NCI-H2081 (cell line): ENCODE results near the gene EXOC6B.
"Not testable (repeated sequence)": the region's sequence is repeated elsewhere in the genome, so short reads cannot be mapped to it uniquely, and the experiment has no call there.

Experiments used
- DNase-seq, 2 experiments: peaks; one replicate each; lab custom pipeline; 2025; lab: John Stamatoyannopoulos, UW

EXOC6B gene

DNA sequence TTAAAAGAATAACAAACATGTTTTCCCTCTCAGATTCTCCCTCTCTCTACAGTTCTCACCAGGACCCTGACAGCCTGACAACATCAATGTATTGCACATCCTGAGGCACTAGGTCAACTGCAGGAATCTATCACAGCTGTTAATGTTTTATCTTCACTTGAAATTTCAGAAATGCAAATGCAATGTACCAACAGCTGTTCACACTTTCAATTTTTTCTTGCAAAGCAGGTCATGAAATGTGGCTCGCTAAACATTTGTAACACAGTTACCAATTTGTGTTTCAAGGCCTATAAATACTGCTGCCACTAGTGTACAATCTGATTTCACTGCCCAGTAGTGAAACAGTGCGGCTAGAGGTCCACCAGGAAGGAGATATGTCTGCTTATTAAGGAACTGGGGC is 147.8 kb downstream of the EXOC6B start:
- no peak for DNase-seq

DNA sequence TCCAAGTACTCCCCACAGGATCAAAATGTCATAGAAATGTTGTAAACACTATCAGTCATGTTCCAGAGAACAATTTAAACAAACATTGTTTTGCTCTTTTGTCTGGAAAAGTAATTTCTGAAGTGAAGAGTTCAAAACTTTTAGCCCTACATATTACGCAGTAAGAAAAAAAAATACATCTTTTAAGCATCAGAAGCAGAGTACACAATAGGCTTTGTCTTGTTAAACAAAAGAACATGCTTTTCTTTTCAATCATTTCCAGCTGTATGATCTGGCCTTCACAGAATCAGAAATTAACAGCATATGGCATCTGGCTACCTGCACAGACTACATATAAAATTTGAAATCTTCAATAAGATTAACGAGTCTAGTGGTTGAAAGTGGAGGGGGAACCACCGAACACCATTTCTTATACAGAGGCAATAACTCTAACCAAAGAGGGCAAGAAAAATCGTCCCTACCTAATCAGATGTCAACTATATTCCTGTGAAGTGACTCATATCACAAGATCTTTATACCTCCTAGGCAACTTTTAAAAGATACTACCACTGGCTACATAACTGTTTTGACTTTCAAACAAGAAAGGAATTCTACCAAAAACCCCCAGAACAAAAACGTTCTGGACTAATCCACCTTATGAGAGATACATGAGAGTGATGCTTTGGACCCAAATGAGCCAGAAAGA is 149.3 kb downstream of the EXOC6B start:
- DNase-seq = no peak

DNA sequence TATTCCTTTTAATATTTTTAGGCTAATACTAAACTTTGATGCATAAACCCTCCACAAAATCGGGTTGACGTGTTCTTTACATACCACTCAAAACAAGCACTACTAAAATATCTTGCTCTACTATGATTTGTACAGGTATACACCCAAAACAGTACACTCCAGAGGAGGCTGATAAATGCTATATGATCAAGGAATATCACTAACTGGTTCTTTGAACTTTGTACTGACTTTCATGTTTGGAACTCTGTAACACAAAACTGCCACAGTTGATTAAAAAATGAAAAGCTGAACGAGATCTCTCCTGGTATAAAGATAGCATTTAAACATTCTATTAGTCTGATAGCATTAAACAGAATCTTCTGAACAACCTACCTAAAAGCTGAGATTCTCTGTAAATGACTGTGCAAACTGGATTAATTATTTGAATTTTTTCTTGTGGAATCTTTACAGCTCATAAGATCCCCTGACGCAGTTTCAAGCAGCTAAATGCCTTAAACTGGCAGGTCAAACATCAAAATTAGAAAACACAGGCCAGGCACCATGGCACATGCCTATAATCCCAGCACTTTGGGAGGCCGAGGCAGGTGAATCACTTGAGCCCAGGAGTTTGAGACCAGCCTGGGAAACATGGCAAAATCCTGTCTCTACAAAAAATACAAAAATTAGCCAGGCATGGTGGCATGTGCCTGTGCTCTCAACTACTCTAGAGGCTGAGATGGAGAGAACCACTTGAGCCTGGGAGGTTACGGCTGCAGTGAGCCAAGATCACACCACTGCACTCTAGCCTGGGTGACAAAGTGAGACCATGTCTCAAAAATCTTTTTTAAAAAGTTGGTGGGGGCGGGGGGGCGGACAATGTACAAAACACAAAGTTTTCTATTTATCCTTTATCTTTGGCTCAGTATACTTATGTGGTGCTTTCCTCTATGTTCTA is 150.6 kb downstream of the EXOC6B start:
- DNase-seq = no peak

DNA sequence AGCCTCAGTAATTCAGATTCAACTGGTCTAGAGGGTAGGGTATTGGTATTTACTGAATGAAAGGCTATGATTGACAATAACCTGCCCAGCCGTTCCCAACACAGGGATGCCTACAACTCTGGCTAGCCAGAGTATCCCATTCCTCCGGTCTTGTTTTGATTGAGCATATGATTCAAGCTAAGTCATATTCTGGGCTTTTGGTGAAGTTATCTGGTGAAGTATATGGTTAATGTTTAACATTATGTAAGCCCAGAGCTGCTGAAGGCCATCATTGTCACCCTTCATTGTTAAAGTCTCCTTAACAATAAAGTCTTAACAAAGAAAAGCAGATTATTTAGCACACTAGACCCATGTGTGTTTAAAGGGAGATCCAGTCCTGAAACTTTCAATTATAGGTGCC is 152.6 kb downstream of the EXOC6B start:
- no peak for DNase-seq

DNA sequence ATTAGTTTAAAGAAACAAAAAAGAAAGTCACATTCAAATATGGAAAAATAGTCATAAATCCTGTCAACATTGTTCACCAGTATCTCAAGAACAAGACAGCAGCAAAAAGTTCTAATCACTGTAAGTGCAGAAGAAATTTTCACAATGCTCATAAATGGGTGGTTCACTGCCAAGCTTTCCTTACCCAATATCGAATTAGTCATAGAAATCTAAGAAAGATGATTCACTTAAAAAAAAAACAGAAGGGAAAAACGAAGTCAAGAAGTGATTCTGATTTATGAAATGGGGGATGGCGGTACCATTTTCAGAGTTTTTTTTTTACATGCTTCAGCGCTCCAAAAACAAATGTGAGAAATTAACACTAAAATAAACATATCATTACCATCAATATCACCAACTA is 156.7 kb downstream of the EXOC6B start:
- DNase-seq = no peak

DNA sequence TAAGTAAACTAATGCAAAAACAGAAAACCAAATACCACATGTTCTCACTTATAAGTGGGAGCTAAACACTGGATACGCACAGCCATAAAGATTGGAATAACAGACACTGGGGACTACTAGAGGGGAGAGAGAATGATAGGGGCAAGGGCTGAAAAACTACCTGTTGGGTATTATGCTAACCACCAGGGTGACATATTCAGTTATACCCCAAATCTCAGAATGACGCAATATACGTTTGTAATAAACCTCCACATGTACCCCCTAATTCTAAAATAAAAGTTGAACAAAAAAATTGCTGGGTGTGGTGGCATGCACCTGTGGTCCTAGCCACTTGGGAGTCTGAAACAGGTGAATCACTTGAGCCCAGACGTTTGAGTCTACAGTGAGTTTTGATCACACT is 157.2 kb downstream of the EXOC6B start:
- no peak for DNase-seq

DNA sequence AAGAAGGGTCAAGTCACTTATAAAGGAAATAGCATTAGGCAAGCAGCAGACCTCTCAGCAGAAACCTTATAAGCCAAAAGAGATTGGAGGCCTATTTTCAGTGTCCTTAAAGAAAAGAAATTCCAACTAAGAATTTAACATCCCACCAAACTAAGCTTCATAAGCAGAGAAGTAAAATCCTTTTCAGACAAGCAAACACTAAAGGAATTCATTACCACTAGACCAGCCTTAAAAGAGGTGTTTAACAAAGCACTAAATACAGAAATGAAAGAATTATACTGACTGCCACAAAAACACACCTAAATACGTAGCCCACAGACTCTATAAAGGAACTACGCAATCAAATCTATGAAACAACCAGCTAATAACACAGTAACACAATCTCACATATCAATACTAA is 160.4 kb downstream of the EXOC6B start:
- DNase-seq = no peak

DNA sequence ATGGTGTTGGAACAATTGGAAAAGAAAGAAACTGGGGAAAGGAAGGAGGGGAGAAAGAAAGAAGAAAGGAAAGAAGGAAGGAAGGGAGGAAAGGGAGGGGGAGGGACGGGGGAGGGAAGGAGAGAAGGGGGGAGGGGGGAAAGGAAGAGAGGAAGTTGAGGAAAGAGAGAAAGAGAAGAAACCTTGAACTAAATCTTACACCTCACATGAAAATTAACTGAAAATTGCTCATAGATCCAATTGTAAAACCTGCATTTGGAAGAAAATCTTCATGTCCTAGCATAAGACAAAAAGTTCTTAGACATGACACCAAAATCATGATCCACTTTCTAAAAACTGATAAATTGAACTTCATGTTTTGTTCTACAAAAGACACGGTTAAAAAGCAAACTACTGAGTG is 163.8 kb downstream of the EXOC6B start:
- DNase-seq = no peak

DNA sequence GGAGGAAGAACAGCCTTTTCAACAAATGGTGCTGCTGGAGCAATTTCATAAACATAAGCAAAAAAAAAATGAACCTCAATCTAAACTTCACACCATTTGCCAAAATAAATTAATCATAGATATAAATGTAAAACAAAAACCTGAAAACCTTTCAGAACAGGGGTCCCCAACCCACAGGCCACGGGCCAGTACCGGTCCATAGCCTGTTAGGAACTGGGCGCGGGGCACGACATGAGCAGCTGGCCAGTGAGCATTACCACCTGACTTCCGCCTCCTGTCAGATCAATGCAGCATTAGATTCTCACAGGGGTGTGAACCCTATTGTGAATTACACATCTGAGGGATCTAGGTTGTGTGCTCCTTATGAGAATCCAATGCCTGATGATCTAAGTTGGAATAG is 176.0 kb downstream of the EXOC6B start:
- DNase-seq = no peak

DNA sequence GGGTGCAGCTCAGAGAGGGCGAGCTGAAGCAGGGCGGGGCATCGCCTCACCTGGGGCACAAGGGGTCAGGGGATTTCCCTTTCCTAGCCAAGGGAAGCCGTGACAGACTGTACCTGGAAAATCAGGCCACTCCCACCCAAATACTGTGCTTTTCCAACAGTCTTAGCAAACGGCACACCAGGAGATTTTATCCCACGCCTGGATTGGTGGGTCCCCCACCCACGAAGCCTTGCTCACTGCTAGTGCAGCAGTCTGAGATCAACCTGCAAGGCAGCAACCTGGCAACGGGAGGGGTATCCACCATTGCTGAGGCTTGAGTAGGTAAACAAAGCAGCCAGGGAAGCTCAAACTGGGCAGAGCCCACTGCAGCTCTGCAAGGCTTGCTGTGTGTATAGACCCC is 184.6 kb downstream of the EXOC6B start:
- not testable (repeated sequence) for DNase-seq

DNA sequence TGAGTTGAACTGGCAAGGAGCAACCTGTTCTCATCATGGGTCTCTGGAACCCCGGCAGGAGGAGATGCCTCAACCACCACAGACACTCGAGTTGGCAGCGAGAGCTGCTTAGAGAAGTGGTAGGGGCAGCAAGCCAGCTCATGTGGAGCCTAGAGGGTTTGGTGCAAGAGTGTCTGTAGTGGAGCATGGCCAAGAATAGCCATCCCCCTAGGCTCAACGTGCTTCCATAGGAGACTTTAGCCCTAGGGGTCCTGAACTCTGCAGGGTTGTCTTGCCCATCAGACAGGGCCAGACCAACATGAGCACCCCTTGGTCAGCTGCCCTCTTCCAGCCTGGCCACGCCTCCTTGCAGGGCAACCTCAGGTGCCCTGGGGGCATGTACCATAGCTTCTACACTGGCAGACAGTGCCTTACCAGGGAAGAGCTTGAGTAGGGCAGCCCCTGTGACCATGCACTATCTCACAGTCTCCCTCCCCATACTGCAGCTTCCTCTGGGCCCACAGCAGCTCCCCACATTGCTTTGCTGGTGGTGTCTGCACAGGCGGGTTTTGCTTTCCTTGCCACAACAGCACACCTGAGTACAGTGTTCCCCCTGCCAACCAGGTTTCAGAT is 187.1 kb downstream of the EXOC6B start:
- no peak for DNase-seq

DNA sequence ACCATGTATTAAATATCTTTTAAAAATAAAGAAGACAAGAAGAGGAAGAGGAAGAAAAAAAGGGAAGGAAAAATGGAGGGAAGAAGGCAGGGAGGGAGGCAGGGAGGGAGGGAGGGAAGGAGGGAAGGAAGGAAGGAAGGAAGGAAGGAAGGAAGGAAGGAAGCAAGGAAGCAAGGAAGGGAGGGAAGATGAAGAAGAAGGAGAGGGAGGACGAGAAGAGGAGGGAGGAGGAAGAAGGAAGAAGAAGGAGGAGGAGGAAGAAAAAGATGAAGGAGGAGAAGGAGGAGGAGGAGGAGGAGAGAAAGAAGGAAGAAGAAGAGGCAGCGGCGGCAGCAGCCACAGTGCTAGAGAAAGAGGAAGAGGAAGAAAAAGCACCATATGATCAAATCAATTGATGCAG is 189.6 kb downstream of the EXOC6B start:
- DNase-seq = no peak

DNA sequence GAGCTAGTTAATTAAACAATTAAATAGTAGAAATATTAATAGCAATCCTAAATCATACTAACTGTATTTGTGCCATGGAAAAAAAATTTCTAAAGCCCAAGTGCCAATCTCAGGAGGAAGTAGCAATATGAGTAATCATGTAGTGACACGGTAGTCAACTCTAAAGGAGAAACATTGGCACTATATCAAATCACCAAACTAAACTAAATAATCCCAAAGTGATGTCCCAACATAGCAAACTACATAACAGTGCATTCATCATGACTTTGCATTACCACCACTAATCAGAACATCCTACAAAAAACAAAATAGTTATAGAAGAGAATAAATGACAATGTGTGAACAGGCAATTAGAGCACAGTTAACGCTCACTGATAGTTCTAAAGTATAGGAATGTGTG is 195.1 kb downstream of the EXOC6B start:
- DNase-seq = no peak

DNA sequence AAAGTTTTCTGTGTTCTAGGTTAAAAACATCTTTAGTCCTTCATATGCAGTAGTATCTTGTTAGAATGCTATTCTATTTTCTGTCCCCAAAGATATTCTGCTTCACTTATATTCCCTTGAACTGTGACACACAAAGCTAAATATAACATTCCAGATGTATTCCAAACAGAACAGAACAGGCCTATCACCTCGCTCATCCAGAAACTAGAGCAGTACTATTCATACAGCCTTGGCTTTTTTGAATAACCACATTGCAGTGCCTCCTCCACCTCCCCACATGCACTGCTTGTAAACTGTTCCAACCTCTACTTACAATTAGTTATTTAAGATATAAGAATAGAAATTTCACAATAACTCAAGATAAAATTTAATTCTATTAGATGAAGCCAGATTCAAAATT is 196.8 kb downstream of the EXOC6B start:
- DNase-seq = no peak

DNA sequence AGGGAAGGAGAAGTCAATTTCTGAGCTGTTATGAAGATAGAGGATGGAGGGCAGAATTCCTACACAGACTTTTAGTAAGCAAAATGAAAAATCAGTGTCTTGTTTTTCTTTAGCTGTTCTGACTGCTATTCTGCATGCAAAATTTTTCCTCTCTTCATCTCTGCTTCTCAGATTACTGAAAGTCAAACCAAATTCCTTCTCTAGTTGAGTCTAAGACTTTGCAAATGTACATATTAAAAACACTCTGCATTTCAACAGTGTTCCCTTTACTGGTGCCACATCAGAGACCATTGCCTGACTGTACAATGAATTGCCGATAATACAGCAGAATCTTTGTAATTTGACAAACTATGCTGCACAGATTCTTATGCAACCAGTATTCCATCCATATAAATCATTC is 198.8 kb downstream of the EXOC6B start:
- DNase-seq = no peak

DNA sequence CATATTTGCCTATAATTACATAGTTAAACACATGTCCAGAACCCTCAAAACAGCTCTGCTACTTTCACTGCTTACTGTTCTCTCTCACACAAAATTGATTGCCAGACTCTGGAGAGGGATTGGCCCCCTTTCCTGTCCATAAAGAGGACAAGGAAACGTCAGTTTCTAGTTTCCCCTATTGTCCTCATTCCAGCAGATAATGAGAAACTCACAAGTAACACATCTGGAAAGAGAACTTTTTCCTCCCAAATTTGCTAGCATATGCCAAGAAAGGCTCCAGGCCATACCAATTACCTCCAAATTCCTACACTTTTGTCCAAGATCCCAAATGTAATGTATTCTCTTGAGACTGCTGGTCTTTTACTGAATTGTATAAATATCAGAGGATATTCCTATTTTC is 200.5 kb downstream of the EXOC6B start:
- no peak for DNase-seq

DNA sequence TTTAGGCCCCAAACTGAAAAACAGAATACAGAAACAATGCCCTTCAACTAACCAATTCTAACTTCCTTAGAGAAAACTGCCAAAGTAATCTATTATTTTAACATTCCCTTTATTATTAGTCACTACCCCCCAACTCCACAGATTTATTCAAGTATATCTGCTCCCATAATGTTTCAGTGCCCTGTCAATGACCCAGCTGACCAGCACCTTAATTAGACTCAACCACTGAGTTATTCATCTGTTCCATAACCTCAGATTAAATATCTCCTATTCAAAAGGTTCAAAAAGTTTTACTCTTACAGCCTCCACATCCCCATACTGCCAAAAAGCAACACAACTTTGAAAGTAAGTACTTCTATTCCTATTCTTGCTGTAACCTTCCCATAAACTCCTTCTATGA is 202.4 kb downstream of the EXOC6B start:
- DNase-seq = no peak

DNA sequence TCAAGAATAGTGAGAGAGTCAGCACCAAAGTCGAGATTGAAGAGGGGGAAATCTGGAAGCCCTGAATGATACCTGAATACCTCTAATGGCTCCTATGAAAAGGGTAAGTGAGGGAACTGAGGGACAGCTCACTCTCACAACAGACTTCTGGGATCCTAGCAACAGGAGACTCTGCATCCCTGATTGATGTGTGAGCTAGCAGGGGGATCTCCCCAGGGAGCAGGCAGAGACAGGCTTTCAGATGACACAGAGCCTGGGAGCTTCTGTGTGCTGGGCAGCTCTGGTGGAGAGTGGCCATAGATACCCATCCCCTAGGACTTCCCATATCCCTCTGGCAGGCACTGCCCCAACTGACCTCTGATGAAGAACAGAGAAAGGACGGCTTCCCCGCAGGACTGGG is 206.2 kb downstream of the EXOC6B start:
- no peak for DNase-seq

DNA sequence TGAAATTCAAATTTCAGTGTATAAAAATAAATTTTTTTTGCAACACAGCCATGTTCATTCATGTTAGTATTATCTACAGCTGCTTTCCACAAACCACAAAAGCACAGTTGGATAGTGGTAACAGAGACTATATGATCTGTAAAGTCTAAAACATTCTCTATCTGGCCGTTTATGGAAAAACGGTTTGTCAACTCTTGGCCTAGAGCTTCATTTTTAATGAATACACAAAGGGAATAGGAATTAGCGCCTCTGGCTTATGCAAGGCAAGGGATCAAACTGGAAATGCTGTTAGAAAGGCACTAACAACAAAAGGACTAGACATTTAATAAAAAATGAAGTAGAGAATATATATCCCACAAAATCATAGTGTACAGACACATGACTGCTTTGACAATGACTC is 211.9 kb downstream of the EXOC6B start:
- DNase-seq = no peak

DNA sequence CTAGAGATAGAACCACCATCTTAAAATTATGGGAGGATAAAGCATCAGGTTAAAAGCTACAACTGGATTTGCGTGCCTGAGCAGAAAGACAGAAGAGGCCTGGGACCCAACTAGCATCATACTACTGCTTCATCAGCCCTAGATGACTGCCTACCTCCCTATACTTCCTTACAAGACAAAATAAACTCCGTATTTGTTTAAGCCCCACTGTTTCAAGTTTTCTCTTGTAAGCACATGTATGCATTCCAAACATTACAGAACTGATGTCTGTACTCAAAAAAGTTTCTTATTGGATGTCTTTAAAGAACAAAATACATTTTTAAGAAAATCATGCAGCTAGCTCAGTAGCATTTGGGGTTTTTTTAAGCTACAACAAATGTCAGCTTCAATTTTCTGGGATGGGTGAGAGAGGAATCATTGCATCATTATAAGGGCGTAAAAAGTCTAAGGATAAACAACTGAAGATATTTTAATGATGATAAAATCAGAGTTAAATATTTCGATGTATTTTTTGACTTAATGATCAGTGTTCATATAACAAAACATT is 213.1 kb downstream of the EXOC6B start:
- no peak for DNase-seq

DNA sequence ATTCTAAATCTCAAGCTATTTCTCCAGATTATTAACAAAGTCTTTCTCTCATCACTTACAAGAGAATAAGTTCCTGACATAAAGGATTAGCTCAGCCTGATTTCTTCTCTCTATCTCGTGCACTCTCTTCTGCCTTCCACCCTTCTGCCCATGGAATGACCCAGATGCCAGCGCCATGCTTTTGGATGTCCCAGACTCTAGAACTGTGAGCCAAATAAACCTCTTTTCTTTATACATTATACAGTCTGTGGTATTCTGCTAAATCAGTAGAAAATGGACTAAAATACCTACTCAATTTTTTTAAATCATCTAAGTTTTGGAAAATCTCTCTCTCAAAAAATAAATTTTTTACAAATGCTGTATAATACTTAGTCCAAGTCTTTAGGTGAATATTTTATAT is 218.6 kb downstream of the EXOC6B start:
- no peak for DNase-seq

DNA sequence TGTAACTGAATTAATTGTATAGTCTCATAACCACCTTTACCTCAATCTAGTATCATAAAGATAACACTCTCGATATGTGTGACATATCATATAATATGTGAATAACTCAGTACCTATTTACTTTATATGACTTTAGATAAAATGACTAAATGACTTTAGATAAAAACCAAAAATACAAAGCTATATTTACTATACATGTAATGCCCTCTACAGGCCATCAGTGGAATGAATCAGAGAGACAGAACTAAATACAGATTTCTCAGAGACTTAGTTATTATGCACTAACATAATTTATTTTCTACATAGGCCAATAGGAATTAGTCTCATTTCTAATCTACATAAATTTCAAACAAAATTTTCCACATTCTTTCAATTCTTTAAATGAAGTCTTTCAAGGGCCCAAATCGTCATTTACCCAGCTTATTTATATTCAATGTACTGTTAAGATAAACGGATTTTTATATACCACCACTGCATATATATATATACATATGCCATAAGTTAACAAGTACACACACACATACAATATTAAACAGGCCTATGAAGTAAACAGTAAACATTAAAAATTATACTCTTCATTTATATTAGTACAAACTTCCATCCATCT is 219.9 kb downstream of the EXOC6B start:
- peak; percentile 0 to 1 for DNase-seq
